ENCODE data around the gene SLC4A5. TPM values are rescaled to one million over a fixed set of nuclear protein-coding genes. Genes with fewer than 3 reads are reported as not detected.
A peak's percentile ranks its signal among the peaks of the same experiment; 100 is the strongest.
"Not testable (repeated sequence)": the region's sequence is repeated elsewhere in the genome, so short reads cannot be mapped to it uniquely, and the experiment has no call there.

Gene SLC4A5
- total RNA-seq, 2 experiments from 2014 or later, result 1.8 to 2.0 TPM

DNA sequence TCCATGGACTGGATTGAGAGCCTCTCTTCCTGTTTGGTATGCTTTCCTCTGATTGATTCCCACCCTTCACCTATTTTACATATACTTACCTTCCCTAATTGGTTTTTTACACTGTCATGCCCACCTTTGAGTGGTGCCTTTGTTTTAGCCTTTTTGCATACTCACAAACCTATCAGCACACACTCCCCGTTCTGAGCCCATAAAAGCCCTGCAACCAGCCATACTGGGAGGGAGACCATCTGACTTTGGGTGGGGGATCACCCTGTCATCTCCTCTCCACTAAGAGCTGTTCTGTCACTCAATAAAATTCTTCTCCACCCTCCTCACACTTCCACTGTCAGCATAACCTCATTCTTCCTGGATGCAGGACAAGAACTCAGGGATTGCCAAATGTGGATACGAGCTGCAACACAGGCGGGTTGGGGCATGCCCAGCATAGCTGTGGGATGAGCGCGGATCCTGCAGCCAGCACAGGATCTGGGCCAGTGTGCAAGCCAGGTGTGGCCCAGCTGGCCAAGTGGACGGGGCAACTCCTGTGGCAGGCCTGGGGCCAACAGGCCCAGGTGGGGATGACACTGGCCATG, 155.1 kb downstream of the SLC4A5 start:
- DNase-seq, result no peak
- Mint-ChIP-seq H3K36me3 (ENCODE audit: low read depth) (no peaks in the 10 kb centered on the region), H3K9me3 (no peaks in the 10 kb centered on the region), H3K4me1 (ENCODE audit: low read depth) (peaks cover 6% of the 10 kb centered on the region), H3K27ac (no peak overlapping the region), H3K4me3 (no peak overlapping the region), H3K27me3 (peaks cover 4% of the 10 kb centered on the region)
- ChIA-PET POLR2A (interaction anchor here (1.1 kb wide), 2 partner anchors 10 kb away, joined by 3 to 4 read pairs; partner anchors contain the start of genes MOB1A and MTHFD2), CTCF (interaction anchor here (1.6 kb wide), 1 partner anchor 9 kb away, joined by 7 read pairs; the partner anchor contains the start of gene MOB1A)
- intact Hi-C loops (cut with micrococcal nuclease), result no loop called here
- no peak for ATAC-seq
- no peak for TF ChIP-seq CTCF (IDR thresholded peaks at IDR 0.05)

- CTCF ChIA-PET, result interaction anchor here (0.6 to 0.8 kb wide), 3 partner anchors 23 to 358 kb away, joined by 3 read pairs; partner anchors contain the start of gene STAMBP
- not testable (repeated sequence) for H3K27ac Mint-ChIP-seq
These were observed 156.5 kb downstream of the SLC4A5 start for GRCh38 chr2:74186706-74187105.

DNA sequence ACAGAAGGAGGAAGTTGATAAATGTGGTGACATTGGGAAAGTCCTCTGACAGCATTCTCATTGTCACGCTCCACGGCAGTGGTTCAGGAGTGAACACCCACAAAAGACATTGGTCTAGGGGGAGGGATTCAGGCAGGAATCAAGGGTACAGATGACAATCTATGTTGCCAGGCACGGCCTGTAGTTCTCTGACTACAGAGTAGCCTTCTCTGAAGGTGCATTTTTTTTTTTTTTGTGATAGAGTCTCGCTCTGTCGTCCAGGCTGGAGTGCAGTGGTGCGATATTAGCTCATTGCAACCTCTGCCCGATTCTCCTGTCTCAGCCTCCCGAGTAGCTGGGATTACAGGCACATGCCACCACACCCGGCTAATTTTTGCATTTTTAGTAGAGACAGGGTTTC, 157.2 kb downstream of the SLC4A5 start:
- ChIA-PET CTCF (interaction anchor here (0.6 kb wide), 2 partner anchors 24 to 35 kb away, joined by 3 read pairs; no protein-coding TSS in a partner anchor), POLR2A (interaction anchor here (0.9 to 1.5 kb wide), 2 partner anchors 13 to 20 kb away, joined by 3 to 4 read pairs; no protein-coding TSS in a partner anchor)
- no peaks in the 10 kb centered on the region for H3K36me3 Mint-ChIP-seq (ENCODE audit: low read depth)
- intact Hi-C loops (cut with micrococcal nuclease), result no loop called here
- peak overlapping the region; percentile 70 for H3K27ac Mint-ChIP-seq
- peaks cover 13% of the 10 kb centered on the region for H3K4me1 Mint-ChIP-seq (ENCODE audit: low read depth)
- no peaks in the 10 kb centered on the region for H3K9me3 Mint-ChIP-seq
- no peak for TF ChIP-seq CTCF (IDR thresholded peaks at IDR 0.05)
- peak overlapping the region; percentile 25 for H3K4me3 Mint-ChIP-seq
- peak; percentile 92 for ATAC-seq
- DNase-seq, result peak; percentile 63
- H3K27me3 Mint-ChIP-seq, result peaks cover 2% of the 10 kb centered on the region

More at GRCh38 chr2:74186706-74187105, 156.5 kb downstream of the SLC4A5 start:
- intact Hi-C loops (cut with micrococcal nuclease); H3K36me3 Mint-ChIP-seq (ENCODE audit: low read depth); DNase-seq; H3K9me3 Mint-ChIP-seq; H3K4me3 Mint-ChIP-seq; H3K4me1 Mint-ChIP-seq (ENCODE audit: low read depth); ATAC-seq; H3K27me3 Mint-ChIP-seq: not testable (repeated sequence)
- POLR2A ChIA-PET, result interaction anchor here (1.5 kb wide), 1 partner anchor 12 kb away, joined by 4 read pairs; no protein-coding TSS in a partner anchor

- ChIA-PET CTCF (interaction anchor here (1.0 to 1.5 kb wide), 3 partner anchors 8 to 357 kb away, joined by 3 read pairs; partner anchors contain the start of gene MTHFD2), POLR2A (interaction anchor here (1.2 to 9.0 kb wide), 2 partner anchors 15 to 36 kb away, joined by 5 to 160 read pairs; partner anchors contain the start of genes BOLA3 and MTHFD2)
- intact Hi-C loops (cut with micrococcal nuclease), result no loop called here
- TF ChIP-seq CTCF (IDR thresholded peaks at IDR 0.05), result no peak
- Mint-ChIP-seq H3K27me3 (no peaks in the 10 kb centered on the region), H3K27ac (no peak overlapping the region), H3K4me3 (no peak overlapping the region), H3K9me3 (no peaks in the 10 kb centered on the region), H3K4me1 (ENCODE audit: low read depth) (peaks cover 18% of the 10 kb centered on the region), H3K36me3 (ENCODE audit: low read depth) (no peaks in the 10 kb centered on the region)
- DNase-seq, result no peak
- ATAC-seq, result no peak
These were observed 159.3 kb downstream of the SLC4A5 start for GRCh38 chr2:74183878-74184277.

DNA sequence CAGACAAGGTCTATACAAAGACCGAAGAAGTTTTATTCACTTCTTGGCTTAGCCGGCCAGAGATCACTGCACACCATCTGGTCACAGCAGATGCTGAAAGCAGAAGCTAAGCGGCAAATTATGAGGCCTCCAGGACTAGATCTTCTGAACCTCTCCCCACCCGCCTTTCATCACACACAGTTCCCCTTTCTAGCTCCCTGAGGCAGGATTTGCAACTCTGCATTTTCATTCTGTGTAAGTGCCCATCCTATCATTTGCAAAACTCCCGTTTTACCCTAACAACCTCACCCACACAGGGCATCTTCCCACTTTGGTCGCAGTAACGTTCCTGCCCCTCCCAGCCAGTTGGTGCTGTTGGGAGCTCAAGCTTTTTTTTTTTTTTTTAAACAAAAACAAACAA, 161.5 kb downstream of the SLC4A5 start:
- intact Hi-C loops (cut with micrococcal nuclease), result no loop called here
- Mint-ChIP-seq H3K36me3 (ENCODE audit: low read depth) (peaks cover 8% of the 10 kb centered on the region), H3K27me3 (no peaks in the 10 kb centered on the region), H3K4me3 (no peak overlapping the region), H3K4me1 (ENCODE audit: low read depth) (peaks cover 24% of the 10 kb centered on the region), H3K9me3 (no peaks in the 10 kb centered on the region), H3K27ac (peak overlapping the region; percentile 30)
- POLR2A ChIA-PET, result interaction anchor here (1.0 to 9.0 kb wide), 3 partner anchors 17 to 28 kb away, joined by 3 to 160 read pairs (median 3); partner anchors contain the start of gene MTHFD2
- TF ChIP-seq CTCF (IDR thresholded peaks at IDR 0.05), result no peak
- no peak for ATAC-seq
- no peak for DNase-seq
- CTCF ChIA-PET, result interaction anchor here (0.7 to 6.0 kb wide), 4 partner anchors 11 to 153 kb away, joined by 3 to 67 read pairs (median 4); partner anchors contain the start of genes BOLA3 and MTHFD2
